Ovary (tissue), 9 donors: ENCODE measurements around the gene ARMC12. TPM values are rescaled to one million over a fixed set of nuclear protein-coding genes. Genes with fewer than 3 reads are reported as not detected.

Experiments used
- DNase-seq, 5 donors: peaks; one replicate each; pipeline ENCODE4 v3.0.0-alpha.2; 2019 to 2020
- H3K27ac ChIP-seq, 2 donors: fragments of 200-600 bp; one replicate each; pipeline versions ENCODE4 v1.5.1 to v1.8.0; 2019 to 2022
- H3K27me3 ChIP-seq: fragments of 200-600 bp; one replicate; pipeline ENCODE4 v1.8.0; 2022
- H3K36me3 ChIP-seq: fragments of 200-600 bp; sonication (generic); one replicate; pipeline ENCODE4 v1.5.1; 2019
- H3K4me1 ChIP-seq: one replicate; pipeline ENCODE4 v1.8.1; 2013; ENCODE audit warnings: mild to moderate bottlenecking, moderate library complexity; ENCODE audit not compliant: insufficient read depth
- H3K4me3 ChIP-seq: fragments of 200-600 bp; sonication (generic); one replicate; pipeline ENCODE4 v1.5.1; 2017
- H3K9me3 ChIP-seq, 2 donors: fragments of 200-600 bp in 1 of 2; sonication (generic) in 1 of 2; one replicate each; pipeline versions ENCODE4 v1.5.1 to v1.8.1; 2013 to 2019; ENCODE audit warnings: mild to moderate bottlenecking in 1 of 2, moderate library complexity in 1 of 2
- EP300 ChIP-seq: sonication (generic); formaldehyde crosslinking; IDR thresholded peaks from one replicate; pipeline ENCODE4 v1.6.1; 2017; ENCODE audit warnings: antibody characterized with exemption
- POLR2A ChIP-seq: fragments of 450-650 bp; IDR thresholded peaks from one replicate; pipeline ENCODE4 v1.6.1; 2017; ENCODE audit warnings: antibody characterized with exemption, mild to moderate bottlenecking, moderate library complexity
- WGBS, 3 donors: extraction: QIAGEN DNeasy Blood & Tissue Kit in 1 of 3; methylation state at CpG; one replicate each; pipeline versions ENCODE4 v1.1.5 to v1.1.7; 2013 to 2017; 5-methylcytosine and 5-hydroxymethylcytosine counted together
- intact Hi-C, 4 donors: fragments of 100-400 bp; cut with DNase I; formaldehyde crosslinking; loops; one replicate each; pipeline versions ENCODE4 v1.11.0 to v1.15.1; 2022 to 2023
- polyA plus RNA-seq, 2 donors: library from polyadenylated mRNA; stranded (reverse); fragments of 200-250 nt in 1 of 2; fragments of 350-450 nt in 1 of 2; fragmentation: Illumina TruSeq in 1 of 2; extraction: RNeasy Lipid Tissue Mini Kit (QIAGEN cat#74804) in 1 of 2; gene quantifications; one replicate each; pipeline ENCODE4 v1.2.3, GENCODE V29; 2013 to 2014
- total RNA-seq, 7 donors: library from RNA; depleted of rRNA in 2 of 7; stranded (reverse); fragments of >200 nt in 2 of 7; fragmentation: NEBNext Ultra II Directional in 3 of 7; extraction: Animal tissue kit (Norgen Biotek cat#: 25700) in 3 of 7; gene quantifications; one replicate each; pipeline versions ENCODE4 v1.1.0 to v1.2.4, GENCODE V29; 2016 to 2023
- TF ChIP-seq, protein P1 (sequence below), 3 donors: fragments of 450-650 bp in 2 of 3; fragments of 200-600 bp in 1 of 3; IDR thresholded peaks; one replicate each; pipeline versions ENCODE4 v1.5.1 to v1.8.0; 2016 to 2022; ENCODE audit warnings: antibody characterized with exemption in 3 of 3, mild to moderate bottlenecking in 1 of 3
- donor health status: DM: no; HTN: no; CAD: no; lungs with moderate emphysema.
- donor health status: DM: no; HTN: no; CAD: no.
- donor health status: Bipolar disorder and iron deficiency.
- donor health status: DM: yes; HTN: yes; CAD: no.
- donor health status: DM: no; HTN: no; CAD: no.
- donor health status: DM: yes; HTN: yes; CAD: no.

The ARMC12 gene
- total and polyA plus RNA-seq, 9 donors = 0.34 to 1.9 (median 1.0) TPM

DNA sequence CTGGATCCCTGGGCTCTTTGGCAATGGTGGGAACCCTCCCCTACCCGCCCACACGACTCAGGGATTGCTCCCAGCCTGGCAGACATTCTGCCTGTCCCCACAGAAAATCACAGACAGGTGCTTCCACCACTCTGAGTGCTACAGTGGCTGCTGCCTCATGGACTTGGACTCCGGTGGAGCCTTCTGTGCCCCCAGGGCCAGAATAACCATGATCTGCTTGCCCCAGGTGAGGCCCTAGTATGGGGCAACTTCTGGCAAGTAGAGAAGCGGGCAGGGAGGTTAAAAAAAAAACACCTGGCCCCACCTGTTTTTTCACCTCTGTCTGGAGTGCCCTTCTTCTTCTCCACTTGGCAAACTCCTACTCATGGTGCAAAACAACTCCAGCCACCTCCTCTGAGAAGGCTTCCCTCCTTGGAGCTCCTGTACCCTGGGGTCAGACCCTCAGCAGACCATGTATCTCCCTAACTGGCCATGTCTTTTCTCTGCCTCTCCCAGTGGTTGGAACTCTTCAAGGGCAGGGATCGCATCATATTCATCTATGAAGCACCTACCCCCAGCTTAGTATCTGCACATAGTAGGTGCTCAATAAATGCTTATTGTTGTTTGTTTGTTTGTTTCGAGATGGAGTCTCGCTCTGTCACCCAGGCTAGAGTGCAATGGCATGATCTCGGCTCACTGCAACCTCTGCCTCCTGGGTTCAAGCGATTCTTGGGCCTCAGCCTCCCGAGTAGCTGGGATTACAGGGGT lies 40.7 kb downstream of the ARMC12 start:
- 73 to 85% (median 85%) methylated on average over 10 of the region's 10 CpGs for whole genome bisulfite sequencing, 3 donors
- intact Hi-C loops = no loop called here
- H3K27me3 ChIP-seq = no peaks in the 10 kb centered on the region

DNA sequence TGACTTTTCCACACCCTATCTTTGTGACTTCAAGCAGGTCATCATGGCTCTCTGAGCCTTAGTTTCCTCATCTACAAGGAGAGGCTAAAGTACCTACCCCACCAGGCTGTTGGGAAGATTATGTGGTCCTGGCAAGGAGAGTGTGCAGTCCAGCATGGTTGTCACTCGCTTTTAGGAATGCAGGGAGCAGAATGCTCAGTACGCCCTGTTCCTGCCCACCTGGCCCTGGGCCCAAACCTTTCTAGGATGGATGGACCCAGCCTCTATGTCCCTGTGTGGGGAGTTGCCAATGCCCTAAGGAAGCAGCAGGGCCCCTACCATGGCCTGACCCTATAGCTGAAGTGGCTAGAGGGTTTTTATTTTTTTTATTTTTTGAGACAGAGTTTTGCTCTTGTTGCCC lies 41.6 kb downstream of the ARMC12 start:
- intact Hi-C loops = no loop called here
- WGBS, 3 donors = 81 to 88% (median 82%) methylated on average over 2 of the region's 2 CpGs
- H3K27me3 ChIP-seq = no peaks in the 10 kb centered on the region
- no peaks in the 10 kb centered on the region for H3K4me1 ChIP-seq
- TF ChIP-seq, protein P1, sequence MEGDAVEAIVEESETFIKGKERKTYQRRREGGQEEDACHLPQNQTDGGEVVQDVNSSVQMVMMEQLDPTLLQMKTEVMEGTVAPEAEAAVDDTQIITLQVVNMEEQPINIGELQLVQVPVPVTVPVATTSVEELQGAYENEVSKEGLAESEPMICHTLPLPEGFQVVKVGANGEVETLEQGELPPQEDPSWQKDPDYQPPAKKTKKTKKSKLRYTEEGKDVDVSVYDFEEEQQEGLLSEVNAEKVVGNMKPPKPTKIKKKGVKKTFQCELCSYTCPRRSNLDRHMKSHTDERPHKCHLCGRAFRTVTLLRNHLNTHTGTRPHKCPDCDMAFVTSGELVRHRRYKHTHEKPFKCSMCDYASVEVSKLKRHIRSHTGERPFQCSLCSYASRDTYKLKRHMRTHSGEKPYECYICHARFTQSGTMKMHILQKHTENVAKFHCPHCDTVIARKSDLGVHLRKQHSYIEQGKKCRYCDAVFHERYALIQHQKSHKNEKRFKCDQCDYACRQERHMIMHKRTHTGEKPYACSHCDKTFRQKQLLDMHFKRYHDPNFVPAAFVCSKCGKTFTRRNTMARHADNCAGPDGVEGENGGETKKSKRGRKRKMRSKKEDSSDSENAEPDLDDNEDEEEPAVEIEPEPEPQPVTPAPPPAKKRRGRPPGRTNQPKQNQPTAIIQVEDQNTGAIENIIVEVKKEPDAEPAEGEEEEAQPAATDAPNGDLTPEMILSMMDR (IDR thresholded peaks at IDR 0.05) = no peak
- no peak for TF ChIP-seq EP300
- no peak for TF ChIP-seq POLR2A
- no peak overlapping the region for H3K4me3 ChIP-seq
- H3K9me3 ChIP-seq = no peaks in the 10 kb centered on the region
- no peaks in the 10 kb centered on the region for H3K36me3 ChIP-seq
- H3K27ac ChIP-seq = no peak overlapping the region
- DNase-seq = no peak

More for the DNA sequence above, 40.7 kb downstream of the ARMC12 start:
- H3K36me3 ChIP-seq = no peaks in the 10 kb centered on the region
- H3K4me1 ChIP-seq = no peaks in the 10 kb centered on the region
- H3K27ac ChIP-seq = no peak overlapping the region
- no peak for DNase-seq
- H3K9me3 ChIP-seq = no peaks in the 10 kb centered on the region
- no peak overlapping the region for H3K4me3 ChIP-seq
- TF ChIP-seq POLR2A = no peak
- TF ChIP-seq, protein P1 (IDR thresholded peaks at IDR 0.05) = no peak
- no peak for TF ChIP-seq EP300

DNA sequence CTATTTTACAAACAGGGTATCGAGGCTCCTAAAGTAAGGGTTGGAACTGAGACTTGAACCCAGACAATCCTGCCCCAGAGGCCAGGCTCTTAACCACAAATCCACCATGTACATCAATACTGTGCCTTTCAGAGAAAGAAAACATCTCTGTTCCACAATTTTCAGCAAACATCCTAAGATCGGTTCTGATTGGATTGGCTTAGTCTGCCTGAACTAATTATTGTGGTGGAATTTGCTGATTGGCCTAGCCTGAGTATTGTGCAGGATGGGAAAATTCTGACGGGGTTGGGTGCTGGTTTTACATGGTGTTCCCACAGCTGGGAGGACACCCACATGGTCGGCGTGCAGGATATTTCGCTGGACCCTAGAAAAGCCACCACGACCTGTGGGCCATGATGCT lies 43.9 kb downstream of the ARMC12 start, which contains the start of gene CLPSL1:
CLPSL1 (plus strand) TSS at position 301 of the 400 bp plus-strand sequence; CDS start at position 393, 92 bp downstream.
- H3K4me3 ChIP-seq = no peak within 1 kb of the TSS
- no peak within 1 kb of the TSS for H3K27ac ChIP-seq
- H3K27me3 ChIP-seq = no peaks in the 10 kb centered on the region
- DNase-seq = no peak
- 73 to 89% (median 76%) methylated on average over 7 of the region's 7 CpGs for WGBS, 3 donors
- TF ChIP-seq, protein P1 (IDR thresholded peaks at IDR 0.05) = no peak
- TF ChIP-seq EP300 = no peak
- no peak for TF ChIP-seq POLR2A
- no peaks in the 10 kb centered on the region for H3K4me1 ChIP-seq
- no peaks in the 10 kb centered on the region for H3K9me3 ChIP-seq
- H3K36me3 ChIP-seq = no peaks in the 10 kb centered on the region
- intact Hi-C loops = no loop called here

DNA sequence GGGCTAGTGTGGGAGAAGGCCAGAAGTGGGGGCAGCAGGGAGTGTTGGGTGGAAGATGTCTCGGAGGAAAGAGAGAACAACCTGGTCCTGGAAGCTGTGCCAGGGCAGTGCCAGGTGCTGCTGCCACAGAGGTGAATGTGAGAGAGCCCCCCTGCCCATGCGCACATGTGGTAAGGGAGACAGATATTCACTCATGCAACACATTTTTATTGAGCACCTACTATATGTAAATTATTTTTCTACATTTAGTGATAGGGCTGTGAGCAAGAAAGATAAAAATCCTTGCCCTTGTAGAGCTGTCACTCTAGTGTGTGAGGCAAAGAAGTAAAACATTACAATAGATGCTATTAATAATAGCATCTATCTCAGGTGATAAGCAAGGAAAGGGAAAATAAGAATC lies 44.5 kb downstream of the ARMC12 start:
- intact Hi-C loops = no loop called here
- Histone ChIP-seq H3K27ac (no peak overlapping the region), H3K4me3 (no peak overlapping the region), H3K4me1 (no peaks in the 10 kb centered on the region), H3K36me3 (no peaks in the 10 kb centered on the region), H3K27me3 (no peaks in the 10 kb centered on the region), H3K9me3 (no peaks in the 10 kb centered on the region)
- DNase-seq = no peak
- no peak for TF ChIP-seq POLR2A
- TF ChIP-seq, protein P1 (IDR thresholded peaks at IDR 0.05) = no peak
- TF ChIP-seq EP300 = no peak
- WGBS, 3 donors = 92 to 95% (median 93%) methylated on average over 2 of the region's 2 CpGs
